SU-DHL-6 (cell line): ENCODE results near the gene PRPF38A.

ENCODE experiments used
- H2AFZ ChIP-seq: fragments of 200-600 bp; sonication (generic); 2 replicates; pipeline ENCODE4 v1.6.1; 2014; ENCODE audit warnings: low read depth, mild to moderate bottlenecking, moderate library complexity, mixed read lengths, antibody characterized with exemption, low read length; ENCODE audit not compliant: severe bottlenecking
- H3F3A ChIP-seq: fragments of 200-600 bp; shearing (Covaris generic); 2 replicates; pipeline ENCODE4 v1.6.0; 2016; ENCODE audit warnings: antibody characterized with exemption, mild to moderate bottlenecking; ENCODE audit not compliant: insufficient read depth
- H3K27ac ChIP-seq: fragments of 200-600 bp; sonication (generic); 2 replicates; pipeline ENCODE4 v1.5.1; 2016; ENCODE audit warnings: low read depth, mild to moderate bottlenecking, low read length, moderate library complexity, mixed read lengths
- H3K27me3 ChIP-seq: fragments of 200-600 bp; sonication (generic), shearing (Covaris generic); 2 replicates; pipeline ENCODE4 v1.6.0; 2014; ENCODE audit warnings: mild to moderate bottlenecking, low read length
- H3K36me3 ChIP-seq: fragments of 200-600 bp; sonication (generic); 2 replicates; pipeline ENCODE4 v1.6.1; 2014; ENCODE audit warnings: mild to moderate bottlenecking, low read length, mixed read lengths
- H3K4me2 ChIP-seq: fragments of 300-600, 200-600 bp; shearing (Covaris generic), sonication (generic); 2 replicates; pipeline ENCODE4 v1.6.0; 2014; ENCODE audit warnings: low read length, low read depth, mild to moderate bottlenecking; ENCODE audit not compliant: poor library complexity, severe bottlenecking
- H3K4me3 ChIP-seq: fragments of 200-600 bp; sonication (generic); 2 replicates; pipeline ENCODE4 v1.5.1; 2014; ENCODE audit warnings: antibody characterized with exemption, low read length, mild to moderate bottlenecking, mixed read lengths; ENCODE audit not compliant: insufficient read depth, poor library complexity, severe bottlenecking
- H3K79me2 ChIP-seq: fragments of 200-600 bp; sonication (generic); 2 replicates; pipeline ENCODE4 v1.6.1; 2014; ENCODE audit warnings: mild to moderate bottlenecking, low read length, moderate library complexity; ENCODE audit not compliant: insufficient read depth
- H3K9ac ChIP-seq: fragments of 200-600 bp; sonication (generic); 2 replicates; pipeline ENCODE4 v1.7.0; 2014; ENCODE audit warnings: mild to moderate bottlenecking, low read length
- H3K9me2 ChIP-seq: fragments of 200-600 bp; sonication (generic); replicated peaks from 2 replicates; pipeline ENCODE4 v1.6.1; 2014; ENCODE audit warnings: low read length; ENCODE audit not compliant: insufficient read depth
- H3K9me3 ChIP-seq: fragments of 200-600 bp; sonication (generic); 2 replicates; pipeline ENCODE4 v1.6.1; 2014; ENCODE audit warnings: low read length, mixed read lengths; ENCODE audit not compliant: insufficient read depth
- H4K20me1 ChIP-seq: fragments of 200-600 bp; sonication (generic); 2 replicates; pipeline ENCODE4 v1.6.1; 2014; ENCODE audit warnings: low read depth, mild to moderate bottlenecking, antibody characterized with exemption, low read length, moderate library complexity, mixed read lengths
- EZH2phosphoT487 ChIP-seq: fragments of 200-600 bp; sonication (generic), shearing (Covaris generic); conservative IDR thresholded peaks from 2 replicates; pipeline ENCODE4 v1.6.1; 2018; ENCODE audit warnings: mild to moderate bottlenecking, antibody characterized with exemption, low read length, moderate library complexity, mixed read lengths
- TF ChIP-seq, protein P1 (sequence below): fragments of 200-600 bp; sonication (generic); IDR thresholded peaks from one replicate; pipeline ENCODE4 v1.5.1; 2017; ENCODE audit warnings: antibody characterized with exemption, mild to moderate bottlenecking, low read length, moderate library complexity; ENCODE audit not compliant: insufficient read depth, poor library complexity, severe bottlenecking

The PRPF38A gene

GRCh38 chr1:52356818-52357355, 47.5 kb upstream of the PRPF38A start:
- no peak overlapping the region for H3K9ac ChIP-seq
- no peaks in the 10 kb centered on the region for H3K9me3 ChIP-seq
- no peaks in the 10 kb centered on the region for H3K27me3 ChIP-seq
- no peaks in the 10 kb centered on the region for H3K9me2 ChIP-seq
- no peak overlapping the region for H3K4me3 ChIP-seq
- H4K20me1 ChIP-seq = no peaks in the 10 kb centered on the region
- H3K79me2 ChIP-seq = no peaks in the 10 kb centered on the region
- H3F3A ChIP-seq = no peaks in the 10 kb centered on the region
- H3K4me2 ChIP-seq = no peak overlapping the region
- H3K36me3 ChIP-seq = peaks cover 4% of the 10 kb centered on the region; the same call in 1 of the 2 replicates
- no peak overlapping the region for H2AFZ ChIP-seq
- TF ChIP-seq, protein P1, sequence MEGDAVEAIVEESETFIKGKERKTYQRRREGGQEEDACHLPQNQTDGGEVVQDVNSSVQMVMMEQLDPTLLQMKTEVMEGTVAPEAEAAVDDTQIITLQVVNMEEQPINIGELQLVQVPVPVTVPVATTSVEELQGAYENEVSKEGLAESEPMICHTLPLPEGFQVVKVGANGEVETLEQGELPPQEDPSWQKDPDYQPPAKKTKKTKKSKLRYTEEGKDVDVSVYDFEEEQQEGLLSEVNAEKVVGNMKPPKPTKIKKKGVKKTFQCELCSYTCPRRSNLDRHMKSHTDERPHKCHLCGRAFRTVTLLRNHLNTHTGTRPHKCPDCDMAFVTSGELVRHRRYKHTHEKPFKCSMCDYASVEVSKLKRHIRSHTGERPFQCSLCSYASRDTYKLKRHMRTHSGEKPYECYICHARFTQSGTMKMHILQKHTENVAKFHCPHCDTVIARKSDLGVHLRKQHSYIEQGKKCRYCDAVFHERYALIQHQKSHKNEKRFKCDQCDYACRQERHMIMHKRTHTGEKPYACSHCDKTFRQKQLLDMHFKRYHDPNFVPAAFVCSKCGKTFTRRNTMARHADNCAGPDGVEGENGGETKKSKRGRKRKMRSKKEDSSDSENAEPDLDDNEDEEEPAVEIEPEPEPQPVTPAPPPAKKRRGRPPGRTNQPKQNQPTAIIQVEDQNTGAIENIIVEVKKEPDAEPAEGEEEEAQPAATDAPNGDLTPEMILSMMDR = no peak
- TF ChIP-seq EZH2phosphoT487 = no peak
- no peak overlapping the region for H3K27ac ChIP-seq

DNA sequence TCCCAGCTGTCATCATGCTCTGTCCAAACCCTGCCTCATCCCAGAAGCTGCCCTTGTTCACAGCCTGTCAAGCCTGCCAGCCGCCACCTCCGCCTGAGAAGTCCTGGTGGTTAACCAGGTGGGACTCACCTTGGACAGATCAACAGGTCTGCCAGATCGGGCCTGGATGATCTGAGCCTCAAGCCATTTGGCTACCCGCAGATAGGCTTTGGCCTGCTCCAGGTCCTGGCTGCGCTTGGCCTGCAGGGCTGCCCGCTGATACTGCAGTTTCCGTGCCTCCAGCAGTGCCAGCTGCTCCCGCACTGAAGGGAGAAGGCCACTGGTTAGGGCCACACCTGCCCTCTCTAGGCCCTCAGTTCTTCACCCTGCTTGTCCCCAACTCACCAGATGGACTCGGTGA, 47.0 kb upstream of the PRPF38A start:
- Histone ChIP-seq H3K27me3 (no peaks in the 10 kb centered on the region), H3K9ac (no peak overlapping the region), H3K79me2 (no peaks in the 10 kb centered on the region), H2AFZ (no peak overlapping the region), H3K9me3 (no peaks in the 10 kb centered on the region), H3K4me3 (no peak overlapping the region), H4K20me1 (no peaks in the 10 kb centered on the region), H3K27ac (no peak overlapping the region), H3K36me3 (peaks cover 4% of the 10 kb centered on the region; the same call in 1 of the 2 replicates), H3K9me2 (no peaks in the 10 kb centered on the region), H3K4me2 (no peak overlapping the region), H3F3A (no peaks in the 10 kb centered on the region)
- TF ChIP-seq EZH2phosphoT487 = no peak
- TF ChIP-seq, protein P1 = no peak

DNA sequence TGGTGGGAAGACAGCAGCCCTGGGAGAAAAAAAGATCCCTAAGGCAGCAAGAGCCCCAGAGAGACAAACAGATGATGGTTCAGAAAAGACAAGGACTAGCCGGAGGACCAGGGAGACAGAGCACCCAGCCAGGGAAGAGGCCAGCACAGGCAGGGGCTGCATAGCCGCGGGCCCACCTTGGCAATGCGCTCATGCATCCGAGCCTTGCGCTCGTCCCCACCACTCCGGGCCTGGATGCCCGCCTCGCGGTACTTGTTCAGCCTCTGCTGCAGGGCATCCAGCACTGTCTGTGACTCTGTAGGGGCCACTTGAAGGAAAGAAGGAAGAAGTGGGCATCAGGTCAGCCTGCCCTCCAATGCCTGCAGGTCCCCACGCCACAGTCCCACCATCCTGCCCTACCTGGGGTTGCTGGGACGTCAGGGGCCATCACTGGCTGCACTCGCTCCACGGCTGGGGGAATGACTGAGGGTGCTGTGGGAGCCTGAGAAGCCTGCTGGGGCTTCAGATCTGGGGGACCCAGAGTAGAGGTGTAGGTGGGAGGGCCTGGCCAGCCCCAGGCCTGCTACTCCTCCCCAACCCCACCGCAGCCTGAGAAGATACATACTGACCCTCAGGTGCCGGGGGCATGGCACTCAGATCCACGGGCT, 45.4 kb upstream of the PRPF38A start:
- H3K9me3 ChIP-seq = no peaks in the 10 kb centered on the region
- TF ChIP-seq, protein P1 = no peak
- TF ChIP-seq EZH2phosphoT487 = no peak
- H3K9me2 ChIP-seq = no peaks in the 10 kb centered on the region
- no peaks in the 10 kb centered on the region for H3F3A ChIP-seq
- H4K20me1 ChIP-seq = no peaks in the 10 kb centered on the region
- H2AFZ ChIP-seq = no peak overlapping the region
- no peaks in the 10 kb centered on the region for H3K27me3 ChIP-seq
- H3K9ac ChIP-seq = no peak overlapping the region
- no peak overlapping the region for H3K4me3 ChIP-seq
- no peak overlapping the region for H3K27ac ChIP-seq
- H3K36me3 ChIP-seq = no peaks in the 10 kb centered on the region
- no peak overlapping the region for H3K4me2 ChIP-seq
- 0 out of 2 replicates have a peak, but pooled peaks cover under 1% of the 10 kb centered on the region for H3K79me2 ChIP-seq
